IMR-90 (cell line): ENCODE measurements around the gene ANKFY1. TPM values are rescaled to one million over a fixed set of nuclear protein-coding genes. Genes with fewer than 3 reads are reported as not detected.

Experiments
- ATAC-seq: fragments of 200-7000 bp; cut with Tn5 transposase; 2 replicates; pipeline ENCODE4 v1.9.1; 2020; ENCODE audit warnings: low read depth, mild to moderate bottlenecking, moderate library complexity
- BruUV-seq: library from RNA; stranded (reverse); fragments of 400-500 nt; replicated peaks from 2 replicates; lab custom pipeline; 2021; lab: Mats Ljungman, UMichigan
- CTCF ChIA-PET: fragments of 300-600 bp; formaldehyde crosslinking; extraction: SDS; loops from one replicate; lab custom pipeline; 2021; ENCODE audit warnings: antibody characterized with exemption; lab: Yijun Ruan, JAX
- POLR2A ChIA-PET: fragments of 300-600 bp; sonication (Branson Sonifier 250); formaldehyde crosslinking; loops from one replicate; lab custom pipeline; 2022; ENCODE audit warnings: antibody characterized with exemption; ENCODE audit not compliant: unreplicated experiment; lab: Charles Lee
- DNase-seq: peaks from one replicate; pipeline ENCODE4 v3.0.0; 2013
- H2AFZ ChIP-seq: replicated peaks from 2 replicates; pipeline ENCODE3; 2013; ENCODE audit warnings: low read length, mild to moderate bottlenecking; ENCODE audit not compliant: poor library complexity
- H2AK5ac ChIP-seq: 2 replicates; pipeline ENCODE4 v1.6.1; 2013; ENCODE audit warnings: low read depth, low read length, inconsistent platforms
- H2AK9ac ChIP-seq: replicated peaks from 2 replicates; pipeline ENCODE3; 2013; ENCODE audit warnings: mild to moderate bottlenecking, low read depth, low read length, moderate library complexity; ENCODE audit not compliant: poor library complexity
- H2BK120ac ChIP-seq: 2 replicates; pipeline ENCODE4 v1.6.1; 2013; ENCODE audit warnings: low read depth, low read length, inconsistent platforms
- H2BK15ac ChIP-seq: 3 replicates; pipeline ENCODE4 v1.6.1; 2013; ENCODE audit warnings: low read depth, low read length, inconsistent platforms
- H2BK20ac ChIP-seq: 2 replicates; pipeline ENCODE4 v1.6.1; 2013; ENCODE audit warnings: low read depth, mild to moderate bottlenecking, inconsistent platforms, low read length, moderate library complexity
- H2BK5ac ChIP-seq: 2 replicates; pipeline ENCODE4 v1.6.1; 2013; ENCODE audit warnings: mild to moderate bottlenecking, low read depth, low read length, inconsistent platforms; ENCODE audit not compliant: poor library complexity, severe bottlenecking
- H3K14ac ChIP-seq: replicated peaks from 2 replicates; pipeline ENCODE4 v1.6.1; 2013; ENCODE audit warnings: low read depth, low read length, inconsistent platforms
- H3K18ac ChIP-seq: 2 replicates; pipeline ENCODE4 v1.6.1; 2013; ENCODE audit warnings: low read depth, low read length, control low read depth
- H3K23ac ChIP-seq: 2 replicates; pipeline ENCODE4 v1.6.1; 2013; ENCODE audit warnings: low read depth, low read length, inconsistent platforms
- H3K27ac ChIP-seq: 2 replicates; pipeline ENCODE4 v1.5.1; 2013; ENCODE audit warnings: mild to moderate bottlenecking, control low read depth, low read length; ENCODE audit not compliant: insufficient read depth
- H3K27me3 ChIP-seq: 2 replicates; pipeline ENCODE4 v1.6.1; 2013; ENCODE audit warnings: low read length; ENCODE audit not compliant: control insufficient read depth, insufficient read depth
- H3K36me3 ChIP-seq: 2 replicates; pipeline ENCODE4 v1.6.1; 2013; ENCODE audit warnings: low read length, mixed read lengths; ENCODE audit not compliant: control insufficient read depth, insufficient read depth
- H3K4ac ChIP-seq: 2 replicates; pipeline ENCODE4 v1.6.1; 2013; ENCODE audit warnings: low read depth, low read length, inconsistent platforms
- H3K4me1 ChIP-seq: 2 replicates; pipeline ENCODE4 v1.6.1; 2013; ENCODE audit warnings: low read length, mixed read lengths; ENCODE audit not compliant: control insufficient read depth, insufficient read depth
- H3K4me2 ChIP-seq: 2 replicates; pipeline ENCODE4 v1.6.1; 2013; ENCODE audit warnings: low read depth, mild to moderate bottlenecking, control low read depth, low read length, moderate library complexity
- H3K4me3 ChIP-seq: 2 replicates; pipeline ENCODE4 v1.5.1; 2013; ENCODE audit warnings: low read depth, mild to moderate bottlenecking, control low read depth, low read length, moderate library complexity; ENCODE audit not compliant: insufficient read depth
- H3K56ac ChIP-seq: 2 replicates; pipeline ENCODE4 v1.6.1; 2013; ENCODE audit warnings: low read length, inconsistent platforms; ENCODE audit not compliant: insufficient read depth; ENCODE audit errors: extremely low read depth
- H3K79me1 ChIP-seq, 2 experiments: 2 replicates each; pipeline ENCODE4 v1.6.1; 2013; ENCODE audit warnings: low read length in 2 of 2, inconsistent platforms in 1 of 2, low read depth in 1 of 2
- H3K9ac ChIP-seq: 2 replicates; pipeline ENCODE4 v1.6.1; 2013; ENCODE audit warnings: low read depth, low read length, control low read depth
- H3K9me1 ChIP-seq: 2 replicates; pipeline ENCODE4 v1.6.1; 2013; ENCODE audit warnings: low read length, inconsistent platforms; ENCODE audit not compliant: insufficient read depth
- H3K9me3 ChIP-seq: 2 replicates; pipeline ENCODE4 v1.6.1; 2013; ENCODE audit warnings: low read length; ENCODE audit not compliant: control insufficient read depth, insufficient read depth
- H4K20me1 ChIP-seq: 2 replicates; pipeline ENCODE4 v1.6.1; 2013; ENCODE audit warnings: low read length, inconsistent platforms; ENCODE audit not compliant: insufficient read depth
- H4K5ac ChIP-seq: 2 replicates; pipeline ENCODE4 v1.6.1; 2013; ENCODE audit warnings: mild to moderate bottlenecking, low read depth, low read length, control low read depth
- H4K8ac ChIP-seq, 2 experiments: 2 replicates each; pipeline ENCODE4 v1.6.1; 2013; ENCODE audit warnings: low read depth in 2 of 2, low read length in 2 of 2, control low read depth in 1 of 2, inconsistent platforms in 1 of 2
- H4K91ac ChIP-seq: 2 replicates; pipeline ENCODE4 v1.6.1; 2013; ENCODE audit warnings: low read depth, low read length, inconsistent platforms; ENCODE audit not compliant: insufficient read depth
- BHLHE40 ChIP-seq: fragments of 150-350 bp; IDR thresholded peaks from 2 replicates; pipeline ENCODE4 v1.6.1; 2016; ENCODE audit warnings: mild to moderate bottlenecking, low read depth, low read length
- CHD1 ChIP-seq: IDR thresholded peaks from 2 replicates; pipeline ENCODE4 v1.6.1; 2012; ENCODE audit warnings: low read depth, low read length, improper control_type of control experiment
- MAFK ChIP-seq: IDR thresholded peaks from 2 replicates; pipeline ENCODE4 v1.6.1; 2012; ENCODE audit warnings: low read depth, low read length, improper control_type of control experiment
- MAZ ChIP-seq: IDR thresholded peaks from 2 replicates; pipeline ENCODE4 v1.6.1; 2012; ENCODE audit warnings: low read depth, mild to moderate bottlenecking, low read length, improper control_type of control experiment, moderate library complexity, borderline replicate concordance
- MXI1 ChIP-seq: IDR thresholded peaks from 2 replicates; pipeline ENCODE4 v1.6.1; 2012; ENCODE audit warnings: low read depth, mild to moderate bottlenecking, low read length, moderate library complexity, borderline replicate concordance
- NFE2L2 ChIP-seq: fragments of 150-350 bp; IDR thresholded peaks from 2 replicates; pipeline ENCODE4 v1.6.1; 2016; ENCODE audit warnings: low read depth, mild to moderate bottlenecking, low read length
- POLR2A ChIP-seq: IDR thresholded peaks from 2 replicates; pipeline ENCODE4 v1.6.1; 2012; ENCODE audit warnings: mild to moderate bottlenecking, low read depth, low read length
- RAD21 ChIP-seq: IDR thresholded peaks from 2 replicates; pipeline ENCODE4 v1.6.1; 2012; ENCODE audit warnings: low read length, improper control_type of control experiment
- RCOR1 ChIP-seq: IDR thresholded peaks from 2 replicates; pipeline ENCODE4 v1.6.1; 2012; ENCODE audit warnings: mild to moderate bottlenecking, low read length, improper control_type of control experiment; ENCODE audit not compliant: insufficient replicate concordance
- WGBS, 2 experiments: methylation state at CpG; one replicate each; pipeline versions ENCODE4 v1.1.5 to v1.1.7; 2013; ENCODE audit warnings: missing lambda C conversion rate in 2 of 2; ENCODE audit not compliant: insufficient read length in 1 of 2; ENCODE audit errors: extremely low coverage in 2 of 2; 5-methylcytosine and 5-hydroxymethylcytosine counted together
- dilution Hi-C: fragments of 300-500 bp; cut with HindIII; formaldehyde crosslinking; loops from one replicate; pipeline ENCODE4 v1.14.3; 2018; ENCODE audit warnings: low sequenced_read_pairs; ENCODE audit not compliant: unreplicated experiment
- in situ Hi-C: fragments of 300-500 bp; cut with MboI; formaldehyde crosslinking; loops from 3 replicates; pipeline ENCODE4 v1.14.3; 2019; ENCODE audit warnings: low sequenced_read_pairs, inconsistent platforms, mixed read lengths
- intact Hi-C: fragments of 100-400 bp; cut with micrococcal nuclease; formaldehyde crosslinking; loops from 2 replicates; pipeline ENCODE4 v1.10.0; 2022
- polyA plus RNA-seq, 3 experiments: library from polyadenylated mRNA; depleted of rRNA; stranded (reverse); fragments of >200 nt; gene quantifications; 2 replicates each; pipeline ENCODE4 v1.2.3, GENCODE V29; 2012; ENCODE audit warnings: low replicate concordance in 1 of 3
- total RNA-seq: library from RNA; depleted of rRNA; stranded (reverse); fragments of >200 nt; gene quantifications from 2 replicates; pipeline ENCODE4 v1.2.3, GENCODE V29; 2012

Gene ANKFY1
- total and polyA plus RNA-seq, 2 of the 4 experiments (the other 2 are of a cell fraction): 32.3 to 48.9 TPM

- no peak overlapping the region for H3K4me2 ChIP-seq
- no peak overlapping the region for H3K4me3 ChIP-seq
- dilution Hi-C loops (no loop called here), intact Hi-C loops (no loop called here), in situ Hi-C loops (no loop called here)
- H4K20me1 ChIP-seq: peaks cover 34% of the 10 kb centered on the region
- H3K79me1 ChIP-seq: peaks cover 21 to 68% of the 10 kb centered on the region in 2 experiments
- no peak overlapping the region for H2BK15ac ChIP-seq
- H3K23ac ChIP-seq: no peak overlapping the region
- H3K56ac ChIP-seq: no peak overlapping the region
- no peaks in the 10 kb centered on the region; the same call in 1 of the 2 replicates for H3K4me1 ChIP-seq
- H4K91ac ChIP-seq: no peak overlapping the region
- H3K27ac ChIP-seq: no peak overlapping the region
- no peak overlapping the region for H3K4ac ChIP-seq
- H2BK5ac ChIP-seq: no peak overlapping the region
- no peak overlapping the region for H3K14ac ChIP-seq
- ChIA-PET CTCF (interaction anchor here (0.7 to 1.1 kb wide), 2 partner anchors 12 to 16 kb away, joined by 3 read pairs; no protein-coding TSS in a partner anchor), POLR2A (no interaction called here)
- DNase-seq (no peak), ATAC-seq (no peak)
- WGBS, 2 experiments: no CpG with 5 or more reads among the region's 1 CpG
- no peak for TF ChIP-seq CHD1
- no peak for TF ChIP-seq RCOR1
- TF ChIP-seq NFE2L2: no peak
- no peak for TF ChIP-seq MAZ
- no peak for TF ChIP-seq POLR2A
- TF ChIP-seq MXI1: no peak
- TF ChIP-seq MAFK: no peak
- no peak for TF ChIP-seq RAD21
- TF ChIP-seq BHLHE40: no peak
- H3K27me3 ChIP-seq: no peaks in the 10 kb centered on the region
- no peak overlapping the region for H2BK120ac ChIP-seq
- H4K5ac ChIP-seq: no peak overlapping the region
- no TSS peak for BruUV-seq
- no peak overlapping the region for H2AK9ac ChIP-seq
- no peak overlapping the region for H3K9ac ChIP-seq
- no peak overlapping the region for H2AFZ ChIP-seq
- no peak overlapping the region for H2AK5ac ChIP-seq
- no peak overlapping the region for H4K8ac ChIP-seq
- H3K18ac ChIP-seq: no peak overlapping the region
- H2BK20ac ChIP-seq: no peak overlapping the region
- peaks cover 15% of the 10 kb centered on the region; the same call in 1 of the 2 replicates for H3K9me1 ChIP-seq
- H3K36me3 ChIP-seq: peaks cover 15% of the 10 kb centered on the region
- no peaks in the 10 kb centered on the region for H3K9me3 ChIP-seq
Measured at GRCh38 chr17:4125552-4125951, 138.2 kb downstream of the ANKFY1 start.
